Activated CD4-positive, alpha-beta T cell treated with anti-CD3 and anti-CD28 coated beads for 4 hours (primary cell): ENCODE data around the gene OTOGL.
"Not testable (repeated sequence)": the region's sequence is repeated elsewhere in the genome, so short reads cannot be mapped to it uniquely, and the experiment has no call there.

Experiments used
- DNase-seq, 2 donors: peaks; one replicate each; pipeline ENCODE4 v3.0.0-alpha.2; 2020

The OTOGL gene

GRCh38 chr12:80121661-80122060 lies 22.3 kb downstream of the OTOGL start:
- DNase-seq: no peak

- DNase-seq: no peak
Measured at GRCh38 chr12:80129895-80130530, 30.7 kb downstream of the OTOGL start.

GRCh38 chr12:80135624-80136023 lies 36.3 kb downstream of the OTOGL start:
- DNase-seq: no peak

- DNase-seq: no peak
Measured at GRCh38 chr12:80140005-80140404, 40.7 kb downstream of the OTOGL start.

- no peak for DNase-seq
Measured at GRCh38 chr12:80142640-80143039, 43.3 kb downstream of the OTOGL start.

GRCh38 chr12:80143537-80143936 lies 44.2 kb downstream of the OTOGL start:
- DNase-seq: no peak

- not testable (repeated sequence) for DNase-seq
Measured at GRCh38 chr12:80149547-80150313, 50.4 kb downstream of the OTOGL start.

- DNase-seq: no peak
Measured at GRCh38 chr12:80151131-80151530, 51.8 kb downstream of the OTOGL start.

GRCh38 chr12:80154261-80154660 lies 54.9 kb downstream of the OTOGL start:
- no peak for DNase-seq

GRCh38 chr12:80156306-80156705 lies 57.0 kb downstream of the OTOGL start:
- no peak for DNase-seq

- no peak for DNase-seq
Measured at GRCh38 chr12:80157645-80158044, 58.3 kb downstream of the OTOGL start.

GRCh38 chr12:80161612-80162011 lies 62.3 kb downstream of the OTOGL start:
- no peak for DNase-seq

- no peak for DNase-seq
Measured at GRCh38 chr12:80162177-80162576, 62.8 kb downstream of the OTOGL start.

GRCh38 chr12:80165746-80166145 lies 66.4 kb downstream of the OTOGL start:
- DNase-seq: no peak

- DNase-seq: no peak
Measured at GRCh38 chr12:80166751-80167150, 67.4 kb downstream of the OTOGL start.

- DNase-seq: no peak
Measured at GRCh38 chr12:80168936-80169335, 69.6 kb downstream of the OTOGL start.

- DNase-seq: no peak
Measured at GRCh38 chr12:80170915-80171314, 71.6 kb downstream of the OTOGL start.

GRCh38 chr12:80173083-80173864 lies 73.9 kb downstream of the OTOGL start:
- no peak for DNase-seq

GRCh38 chr12:80175307-80175930 lies 76.1 kb downstream of the OTOGL start:
- no peak for DNase-seq

- DNase-seq: no peak
Measured at GRCh38 chr12:80176706-80177105, 77.4 kb downstream of the OTOGL start.

GRCh38 chr12:80178846-80179245 lies 79.5 kb downstream of the OTOGL start:
- DNase-seq: no peak

GRCh38 chr12:80183939-80184338 lies 84.6 kb downstream of the OTOGL start:
- no peak for DNase-seq

- DNase-seq: no peak
Measured at GRCh38 chr12:80184926-80185325, 85.6 kb downstream of the OTOGL start.
